ENCODE data around the gene GRM2. TPM values are rescaled to one million over a fixed set of nuclear protein-coding genes. Genes with fewer than 3 reads are reported as not detected.

GRM2 gene
- total RNA-seq, 4 donors from 2014 or later, result 0.59 to 2.6 (median 0.91) TPM

GRCh38 chr3:51722362-51722761, 15.5 kb downstream of the GRM2 start:
- no peaks in the 10 kb centered on the region for H3K4me1 ChIP-seq
- TF ChIP-seq CTCF (IDR thresholded peaks at IDR 0.05), result no peak
- no peak for TF ChIP-seq POLR2A (IDR thresholded peaks at IDR 0.05)
- no peak for TF ChIP-seq EP300 (IDR thresholded peaks at IDR 0.05)
- WGBS, 2 donors, result 69 to 73% methylated on average over 4 of the region's 4 CpGs

GRCh38 chr3:51727500-51727899, 20.6 kb downstream of the GRM2 start:
- peaks cover 0 to 9% (median 2%) of the 10 kb centered on the region in 4 donors for H3K9me3 ChIP-seq
- H3K4me3 ChIP-seq, result no peak overlapping the region
- no peaks in the 10 kb centered on the region for H3K4me1 ChIP-seq
- no peaks in the 10 kb centered on the region for H3K27me3 ChIP-seq
- DNase-seq (ENCODE audit: low spot score in 2 of 2), result no peak
- TF ChIP-seq CTCF (IDR thresholded peaks at IDR 0.05) (no peak), EP300 (IDR thresholded peaks at IDR 0.05) (no peak), POLR2A (IDR thresholded peaks at IDR 0.05) (no peak)
- H3K27ac ChIP-seq, result no peak overlapping the region
- no peaks in the 10 kb centered on the region for H3K36me3 ChIP-seq

More at GRCh38 chr3:51722362-51722761, 15.5 kb downstream of the GRM2 start:
- Histone ChIP-seq H3K4me3 (no peak overlapping the region), H3K9me3 (no peaks in the 10 kb centered on the region), H3K27me3 (no peaks in the 10 kb centered on the region), H3K27ac (no peak overlapping the region), H3K36me3 (no peaks in the 10 kb centered on the region)
- no peak for DNase-seq (ENCODE audit: low spot score in 2 of 2)

GRCh38 chr3:51729042-51729633, 22.3 kb downstream of the GRM2 start:
- H3K27me3 ChIP-seq, result no peaks in the 10 kb centered on the region
- TF ChIP-seq CTCF (IDR thresholded peaks at IDR 0.05), result no peak
- no peak for TF ChIP-seq EP300 (IDR thresholded peaks at IDR 0.05)
- no peak for TF ChIP-seq POLR2A (IDR thresholded peaks at IDR 0.05)
- H3K27ac ChIP-seq, result no peak overlapping the region
- H3K9me3 ChIP-seq, result peaks cover 0 to 9% (median 2%) of the 10 kb centered on the region in 4 donors
- H3K4me1 ChIP-seq, result no peaks in the 10 kb centered on the region
- no peak for DNase-seq (ENCODE audit: low spot score in 2 of 2)
- H3K36me3 ChIP-seq, result no peaks in the 10 kb centered on the region
- no peak overlapping the region for H3K4me3 ChIP-seq

- DNase-seq (ENCODE audit: low spot score in 2 of 2), result no peak
- Histone ChIP-seq H3K9me3 (peaks cover 0 to 9% (median 2%) of the 10 kb centered on the region in 4 donors), H3K4me3 (no peak overlapping the region), H3K27ac (no peak overlapping the region), H3K4me1 (no peaks in the 10 kb centered on the region), H3K36me3 (no peaks in the 10 kb centered on the region), H3K27me3 (no peaks in the 10 kb centered on the region)
- TF ChIP-seq CTCF (IDR thresholded peaks at IDR 0.05), result no peak
- TF ChIP-seq EP300 (IDR thresholded peaks at IDR 0.05), result no peak
- TF ChIP-seq POLR2A (IDR thresholded peaks at IDR 0.05), result no peak
- 91% methylated on average over 4 of the region's 4 CpGs for WGBS, 2 donors
Measured at GRCh38 chr3:51733859-51734571, 27.1 kb downstream of the GRM2 start.

- no peak overlapping the region for H3K27ac ChIP-seq
- H3K36me3 ChIP-seq, result no peaks in the 10 kb centered on the region
- WGBS, 2 donors, result 36 to 39% methylated on average over 3 of the region's 3 CpGs
- no peaks in the 10 kb centered on the region for H3K27me3 ChIP-seq
- H3K9me3 ChIP-seq, result peaks cover 0 to 5% (median 2%) of the 10 kb centered on the region in 4 donors
- H3K4me3 ChIP-seq, result no peak overlapping the region
- H3K4me1 ChIP-seq, result no peaks in the 10 kb centered on the region
- TF ChIP-seq CTCF (IDR thresholded peaks at IDR 0.05), result no peak
- TF ChIP-seq EP300 (IDR thresholded peaks at IDR 0.05), result no peak
- TF ChIP-seq POLR2A (IDR thresholded peaks at IDR 0.05), result no peak
- DNase-seq (ENCODE audit: low spot score in 2 of 2), result no peak
Measured at GRCh38 chr3:51734572-51734907, 27.7 kb downstream of the GRM2 start.

Measured in tibial nerve (tissue), 4 donors.